Measurements from ENCODE around the gene TCIRG1. TPM values are rescaled to one million over a fixed set of nuclear protein-coding genes. Genes with fewer than 3 reads are reported as not detected.

TCIRG1 gene
- total and polyA plus RNA-seq, 2 of the 13 experiments (the other 11 are each of a cell fraction or from before 2014, with no cell fraction given): 48.0 to 69.6 TPM

GRCh38 chr11:68021167-68021787, 17.5 kb upstream of the TCIRG1 start (continued):
- 0 out of 2 replicates have a peak, but pooled peaks have one; percentile 22 for TF ChIP-seq SSRP1 (CRISPR knock-in tag; IDR thresholded peaks at IDR 0.05)
- no peak for TF ChIP-seq ZBTB7A (CRISPR knock-in tag; IDR thresholded peaks at IDR 0.05)
- 0 out of 2 replicates have a peak, but pooled peaks have one; percentile 25 for TF ChIP-seq ZNF788 (CRISPR knock-in tag; IDR thresholded peaks at IDR 0.05; ENCODE audit: borderline replicate concordance)
- TF ChIP-seq CENPT (CRISPR knock-in tag; IDR thresholded peaks at IDR 0.05; ENCODE audit: low read depth): no peak
- TF ChIP-seq, protein P1, sequence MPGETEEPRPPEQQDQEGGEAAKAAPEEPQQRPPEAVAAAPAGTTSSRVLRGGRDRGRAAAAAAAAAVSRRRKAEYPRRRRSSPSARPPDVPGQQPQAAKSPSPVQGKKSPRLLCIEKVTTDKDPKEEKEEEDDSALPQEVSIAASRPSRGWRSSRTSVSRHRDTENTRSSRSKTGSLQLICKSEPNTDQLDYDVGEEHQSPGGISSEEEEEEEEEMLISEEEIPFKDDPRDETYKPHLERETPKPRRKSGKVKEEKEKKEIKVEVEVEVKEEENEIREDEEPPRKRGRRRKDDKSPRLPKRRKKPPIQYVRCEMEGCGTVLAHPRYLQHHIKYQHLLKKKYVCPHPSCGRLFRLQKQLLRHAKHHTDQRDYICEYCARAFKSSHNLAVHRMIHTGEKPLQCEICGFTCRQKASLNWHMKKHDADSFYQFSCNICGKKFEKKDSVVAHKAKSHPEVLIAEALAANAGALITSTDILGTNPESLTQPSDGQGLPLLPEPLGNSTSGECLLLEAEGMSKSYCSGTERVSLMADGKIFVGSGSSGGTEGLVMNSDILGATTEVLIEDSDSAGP (CRISPR knock-in tag; IDR thresholded peaks at IDR 0.05; ENCODE audit: borderline replicate concordance): peak; percentile 54; the same call in 1 of the 2 replicates
- TF ChIP-seq, protein P2, sequence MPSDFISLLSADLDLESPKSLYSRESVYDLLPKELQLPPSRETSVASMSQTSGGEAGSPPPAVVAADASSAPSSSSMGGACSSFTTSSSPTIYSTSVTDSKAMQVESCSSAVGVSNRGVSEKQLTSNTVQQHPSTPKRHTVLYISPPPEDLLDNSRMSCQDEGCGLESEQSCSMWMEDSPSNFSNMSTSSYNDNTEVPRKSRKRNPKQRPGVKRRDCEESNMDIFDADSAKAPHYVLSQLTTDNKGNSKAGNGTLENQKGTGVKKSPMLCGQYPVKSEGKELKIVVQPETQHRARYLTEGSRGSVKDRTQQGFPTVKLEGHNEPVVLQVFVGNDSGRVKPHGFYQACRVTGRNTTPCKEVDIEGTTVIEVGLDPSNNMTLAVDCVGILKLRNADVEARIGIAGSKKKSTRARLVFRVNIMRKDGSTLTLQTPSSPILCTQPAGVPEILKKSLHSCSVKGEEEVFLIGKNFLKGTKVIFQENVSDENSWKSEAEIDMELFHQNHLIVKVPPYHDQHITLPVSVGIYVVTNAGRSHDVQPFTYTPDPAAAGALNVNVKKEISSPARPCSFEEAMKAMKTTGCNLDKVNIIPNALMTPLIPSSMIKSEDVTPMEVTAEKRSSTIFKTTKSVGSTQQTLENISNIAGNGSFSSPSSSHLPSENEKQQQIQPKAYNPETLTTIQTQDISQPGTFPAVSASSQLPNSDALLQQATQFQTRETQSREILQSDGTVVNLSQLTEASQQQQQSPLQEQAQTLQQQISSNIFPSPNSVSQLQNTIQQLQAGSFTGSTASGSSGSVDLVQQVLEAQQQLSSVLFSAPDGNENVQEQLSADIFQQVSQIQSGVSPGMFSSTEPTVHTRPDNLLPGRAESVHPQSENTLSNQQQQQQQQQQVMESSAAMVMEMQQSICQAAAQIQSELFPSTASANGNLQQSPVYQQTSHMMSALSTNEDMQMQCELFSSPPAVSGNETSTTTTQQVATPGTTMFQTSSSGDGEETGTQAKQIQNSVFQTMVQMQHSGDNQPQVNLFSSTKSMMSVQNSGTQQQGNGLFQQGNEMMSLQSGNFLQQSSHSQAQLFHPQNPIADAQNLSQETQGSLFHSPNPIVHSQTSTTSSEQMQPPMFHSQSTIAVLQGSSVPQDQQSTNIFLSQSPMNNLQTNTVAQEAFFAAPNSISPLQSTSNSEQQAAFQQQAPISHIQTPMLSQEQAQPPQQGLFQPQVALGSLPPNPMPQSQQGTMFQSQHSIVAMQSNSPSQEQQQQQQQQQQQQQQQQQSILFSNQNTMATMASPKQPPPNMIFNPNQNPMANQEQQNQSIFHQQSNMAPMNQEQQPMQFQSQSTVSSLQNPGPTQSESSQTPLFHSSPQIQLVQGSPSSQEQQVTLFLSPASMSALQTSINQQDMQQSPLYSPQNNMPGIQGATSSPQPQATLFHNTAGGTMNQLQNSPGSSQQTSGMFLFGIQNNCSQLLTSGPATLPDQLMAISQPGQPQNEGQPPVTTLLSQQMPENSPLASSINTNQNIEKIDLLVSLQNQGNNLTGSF (CRISPR knock-in tag; IDR thresholded peaks at IDR 0.05): no peak
- no peak for TF ChIP-seq ZSCAN21 (CRISPR knock-in tag; IDR thresholded peaks at IDR 0.05; ENCODE audit: borderline replicate concordance)
- no peak for TF ChIP-seq SMAD1 (CRISPR knock-in tag; IDR thresholded peaks at IDR 0.05; ENCODE audit: borderline replicate concordance, low read depth)
- TF ChIP-seq ZNF781 (CRISPR knock-in tag; IDR thresholded peaks at IDR 0.05; ENCODE audit: borderline replicate concordance, not compliant biosample characterization): no peak
- TF ChIP-seq ZNF44 (CRISPR knock-in tag; IDR thresholded peaks at IDR 0.05): no peak
- TF ChIP-seq MED8 (CRISPR knock-in tag; IDR thresholded peaks at IDR 0.05; ENCODE audit: insufficient replicate concordance): peak; percentile 36
- no peak for TF ChIP-seq SP1 (IDR thresholded peaks at IDR 0.05)
- TF ChIP-seq SP1 (CRISPR knock-in tag; IDR thresholded peaks at IDR 0.05): no peak
- TF ChIP-seq ZBTB39 (CRISPR knock-in tag; IDR thresholded peaks at IDR 0.05): no peak
- TF ChIP-seq SETDB1 (CRISPR knock-in tag; IDR thresholded peaks at IDR 0.05; ENCODE audit: borderline replicate concordance): no peak
- TF ChIP-seq, protein P3, sequence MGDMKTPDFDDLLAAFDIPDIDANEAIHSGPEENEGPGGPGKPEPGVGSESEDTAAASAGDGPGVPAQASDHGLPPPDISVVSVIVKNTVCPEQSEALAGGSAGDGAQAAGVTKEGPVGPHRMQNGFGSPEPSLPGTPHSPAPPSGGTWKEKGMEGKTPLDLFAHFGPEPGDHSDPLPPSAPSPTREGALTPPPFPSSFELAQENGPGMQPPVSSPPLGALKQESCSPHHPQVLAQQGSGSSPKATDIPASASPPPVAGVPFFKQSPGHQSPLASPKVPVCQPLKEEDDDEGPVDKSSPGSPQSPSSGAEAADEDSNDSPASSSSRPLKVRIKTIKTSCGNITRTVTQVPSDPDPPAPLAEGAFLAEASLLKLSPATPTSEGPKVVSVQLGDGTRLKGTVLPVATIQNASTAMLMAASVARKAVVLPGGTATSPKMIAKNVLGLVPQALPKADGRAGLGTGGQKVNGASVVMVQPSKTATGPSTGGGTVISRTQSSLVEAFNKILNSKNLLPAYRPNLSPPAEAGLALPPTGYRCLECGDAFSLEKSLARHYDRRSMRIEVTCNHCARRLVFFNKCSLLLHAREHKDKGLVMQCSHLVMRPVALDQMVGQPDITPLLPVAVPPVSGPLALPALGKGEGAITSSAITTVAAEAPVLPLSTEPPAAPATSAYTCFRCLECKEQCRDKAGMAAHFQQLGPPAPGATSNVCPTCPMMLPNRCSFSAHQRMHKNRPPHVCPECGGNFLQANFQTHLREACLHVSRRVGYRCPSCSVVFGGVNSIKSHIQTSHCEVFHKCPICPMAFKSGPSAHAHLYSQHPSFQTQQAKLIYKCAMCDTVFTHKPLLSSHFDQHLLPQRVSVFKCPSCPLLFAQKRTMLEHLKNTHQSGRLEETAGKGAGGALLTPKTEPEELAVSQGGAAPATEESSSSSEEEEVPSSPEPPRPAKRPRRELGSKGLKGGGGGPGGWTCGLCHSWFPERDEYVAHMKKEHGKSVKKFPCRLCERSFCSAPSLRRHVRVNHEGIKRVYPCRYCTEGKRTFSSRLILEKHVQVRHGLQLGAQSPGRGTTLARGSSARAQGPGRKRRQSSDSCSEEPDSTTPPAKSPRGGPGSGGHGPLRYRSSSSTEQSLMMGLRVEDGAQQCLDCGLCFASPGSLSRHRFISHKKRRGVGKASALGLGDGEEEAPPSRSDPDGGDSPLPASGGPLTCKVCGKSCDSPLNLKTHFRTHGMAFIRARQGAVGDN (CRISPR knock-in tag; IDR thresholded peaks at IDR 0.05): peak; percentile 54

Data from HepG2 (cell line).